Activated CD4-positive, alpha-beta T cell treated with anti-CD3 and anti-CD28 coated beads for 36 hours (primary cell): Measurements from ENCODE around the gene FHOD3. TPM values are rescaled to one million over a fixed set of nuclear protein-coding genes. Genes with fewer than 3 reads are reported as not detected.

ENCODE experiments used
- ATAC-seq: fragments of 200-7000 bp; cut with Tn5 transposase; one replicate; pipeline ENCODE4 v1.10.0; 2021; ENCODE audit warnings: mild to moderate bottlenecking, moderate library complexity
- CTCF ChIA-PET: fragments of 350-600 bp; sonication (Branson Sonifier 250); formaldehyde crosslinking; loops from one replicate; lab custom pipeline; 2021; ENCODE audit warnings: antibody characterized with exemption; lab: Charles Lee
- POLR2A ChIA-PET: fragments of 350-600 bp; sonication (Branson Sonifier 250); formaldehyde crosslinking; loops from one replicate; lab custom pipeline; 2021; ENCODE audit warnings: antibody characterized with exemption, inconsistent platforms; lab: Charles Lee
- DNase-seq: peaks from one replicate; pipeline ENCODE4 v3.0.0-alpha.2; 2020
- H3K27ac Mint-ChIP-seq: one replicate; pipeline ENCODE4 v1.8.0; 2021; ENCODE audit warnings: mixed read lengths
- H3K27me3 Mint-ChIP-seq: one replicate; pipeline ENCODE4 v1.8.0; 2021; ENCODE audit warnings: mixed read lengths
- H3K36me3 Mint-ChIP-seq: one replicate; pipeline ENCODE4 v1.8.0; 2021; ENCODE audit warnings: low read depth, mixed read lengths
- H3K4me1 Mint-ChIP-seq: one replicate; pipeline ENCODE4 v1.8.0; 2021; ENCODE audit warnings: mixed read lengths
- H3K4me3 Mint-ChIP-seq: one replicate; pipeline ENCODE4 v1.8.0; 2021; ENCODE audit warnings: mild to moderate bottlenecking, moderate library complexity, mixed read lengths
- H3K9me3 Mint-ChIP-seq: one replicate; pipeline ENCODE4 v1.8.0; 2021; ENCODE audit warnings: low read depth, mixed read lengths
- intact Hi-C, 2 experiments: fragments of 100-400 bp; cut with DNase I in 1 of 2; cut with micrococcal nuclease in 1 of 2; formaldehyde crosslinking; loops; one replicate each; pipeline versions ENCODE4 v1.14.2 to v1.15.1; 2022 to 2024; cut with DNase I, micrococcal nuclease
- total RNA-seq, 2 experiments: library from RNA; stranded (reverse); gene quantifications; one replicate each; pipeline ENCODE4 v1.2.3, GENCODE V29; 2021

The FHOD3 gene
- total RNA-seq, 2 experiments from 2014 or later = not detected

- Mint-ChIP-seq H3K27ac (no peak overlapping the region), H3K9me3 (no peaks in the 10 kb centered on the region), H3K4me3 (no peak overlapping the region), H3K27me3 (no peaks in the 10 kb centered on the region), H3K4me1 (no peaks in the 10 kb centered on the region), H3K36me3 (no peaks in the 10 kb centered on the region)
- CTCF ChIA-PET = interaction anchor here (0.6 kb wide), 1 partner anchor 213 kb away, joined by 3 read pairs; no protein-coding TSS in a partner anchor
- ATAC-seq (no peak), DNase-seq (no peak)
- POLR2A ChIA-PET = no interaction called here
- intact Hi-C loops = no loop called here
Measured at GRCh38 chr18:36629138-36629530, 331.6 kb downstream of the FHOD3 start.

GRCh38 chr18:36629836-36630235 lies 332.3 kb downstream of the FHOD3 start:
- no peaks in the 10 kb centered on the region for H3K9me3 Mint-ChIP-seq
- POLR2A ChIA-PET = no interaction called here
- H3K36me3 Mint-ChIP-seq = no peaks in the 10 kb centered on the region
- ATAC-seq (no peak), DNase-seq (no peak)
- intact Hi-C loops = loop anchor here in 1 of 2 experiments (10.0 kb wide), 1 partner anchor 85 kb away; no protein-coding TSS in a partner anchor
- H3K27me3 Mint-ChIP-seq = peaks cover under 1% of the 10 kb centered on the region
- CTCF ChIA-PET = no interaction called here
- H3K27ac Mint-ChIP-seq = no peak overlapping the region
- H3K4me3 Mint-ChIP-seq = no peak overlapping the region
- no peaks in the 10 kb centered on the region for H3K4me1 Mint-ChIP-seq

- intact Hi-C loops = loop anchor here in 1 of 2 experiments (10.0 kb wide), 1 partner anchor 84 kb away; no protein-coding TSS in a partner anchor
- ChIA-PET CTCF (interaction anchor here (1.6 kb wide), 1 partner anchor 17 kb away, joined by 3 read pairs; no protein-coding TSS in a partner anchor), POLR2A (no interaction called here)
- Mint-ChIP-seq H3K9me3 (no peaks in the 10 kb centered on the region), H3K27me3 (peaks cover 3% of the 10 kb centered on the region), H3K4me1 (no peaks in the 10 kb centered on the region), H3K4me3 (no peak overlapping the region), H3K27ac (no peak overlapping the region), H3K36me3 (no peaks in the 10 kb centered on the region)
- ATAC-seq (no peak), DNase-seq (no peak)
Measured at GRCh38 chr18:36630917-36631316, 333.4 kb downstream of the FHOD3 start.

GRCh38 chr18:36633961-36634412 lies 336.5 kb downstream of the FHOD3 start:
- DNase-seq (no peak), ATAC-seq (no peak)
- Mint-ChIP-seq H3K36me3 (no peaks in the 10 kb centered on the region), H3K27ac (no peak overlapping the region), H3K4me3 (no peak overlapping the region), H3K9me3 (no peaks in the 10 kb centered on the region), H3K27me3 (peaks cover 3% of the 10 kb centered on the region), H3K4me1 (no peaks in the 10 kb centered on the region)
- intact Hi-C loops = loop anchor here in 1 of 2 experiments (10.0 kb wide), 1 partner anchor 81 kb away; no protein-coding TSS in a partner anchor
- CTCF ChIA-PET = interaction anchor here (0.7 kb wide), 1 partner anchor 372 kb away, joined by 4 read pairs; no protein-coding TSS in a partner anchor
- POLR2A ChIA-PET = no interaction called here

- H3K4me3 Mint-ChIP-seq = no peak overlapping the region
- ATAC-seq = no peak
- peaks cover 3% of the 10 kb centered on the region for H3K27me3 Mint-ChIP-seq
- no peak for DNase-seq
- POLR2A ChIA-PET = no interaction called here
- no peaks in the 10 kb centered on the region for H3K9me3 Mint-ChIP-seq
- H3K4me1 Mint-ChIP-seq = no peaks in the 10 kb centered on the region
- intact Hi-C loops = loop anchor here in 1 of 2 experiments (10.0 kb wide), 1 partner anchor 80 kb away; no protein-coding TSS in a partner anchor
- CTCF ChIA-PET = no interaction called here
- no peaks in the 10 kb centered on the region for H3K36me3 Mint-ChIP-seq
- no peak overlapping the region for H3K27ac Mint-ChIP-seq
Measured at GRCh38 chr18:36634573-36635216, 337.2 kb downstream of the FHOD3 start.

GRCh38 chr18:36635414-36636096 lies 338.0 kb downstream of the FHOD3 start:
- CTCF ChIA-PET = no interaction called here
- no peaks in the 10 kb centered on the region for H3K9me3 Mint-ChIP-seq
- H3K27ac Mint-ChIP-seq = no peak overlapping the region
- no peaks in the 10 kb centered on the region for H3K4me1 Mint-ChIP-seq
- peaks cover 3% of the 10 kb centered on the region for H3K27me3 Mint-ChIP-seq
- no peak overlapping the region for H3K4me3 Mint-ChIP-seq
- ATAC-seq = no peak
- no peaks in the 10 kb centered on the region for H3K36me3 Mint-ChIP-seq
- intact Hi-C loops = loop anchor here in 1 of 2 experiments (10.0 kb wide), 1 partner anchor 79 kb away; no protein-coding TSS in a partner anchor
- POLR2A ChIA-PET = no interaction called here
- DNase-seq = no peak

GRCh38 chr18:36636237-36636817 lies 338.8 kb downstream of the FHOD3 start:
- Mint-ChIP-seq H3K27ac (no peak overlapping the region), H3K4me1 (no peaks in the 10 kb centered on the region), H3K9me3 (no peaks in the 10 kb centered on the region), H3K36me3 (no peaks in the 10 kb centered on the region), H3K27me3 (peaks cover 3% of the 10 kb centered on the region), H3K4me3 (no peak overlapping the region)
- POLR2A ChIA-PET = no interaction called here
- ATAC-seq (no peak), DNase-seq (no peak)
- CTCF ChIA-PET = no interaction called here
- intact Hi-C loops = loop anchor here in 1 of 2 experiments (10.0 kb wide), 1 partner anchor 78 kb away; no protein-coding TSS in a partner anchor

- H3K27me3 Mint-ChIP-seq = peaks cover 3% of the 10 kb centered on the region
Measured at GRCh38 chr18:36638224-36638623, 340.7 kb downstream of the FHOD3 start.

GRCh38 chr18:36640021-36640952 lies 342.8 kb downstream of the FHOD3 start:
- Mint-ChIP-seq H3K4me3 (no peak overlapping the region), H3K4me1 (no peaks in the 10 kb centered on the region), H3K27me3 (no peaks in the 10 kb centered on the region), H3K27ac (no peak overlapping the region), H3K36me3 (no peaks in the 10 kb centered on the region), H3K9me3 (no peaks in the 10 kb centered on the region)
- no peak for ATAC-seq
- POLR2A ChIA-PET = no interaction called here
- CTCF ChIA-PET = no interaction called here
- no peak for DNase-seq
- intact Hi-C loops = no loop called here

More at GRCh38 chr18:36638224-36638623, 340.7 kb downstream of the FHOD3 start:
- H3K9me3 Mint-ChIP-seq = no peaks in the 10 kb centered on the region
- no peaks in the 10 kb centered on the region for H3K4me1 Mint-ChIP-seq
- POLR2A ChIA-PET = no interaction called here
- no peak for ATAC-seq
- H3K36me3 Mint-ChIP-seq = no peaks in the 10 kb centered on the region
- H3K4me3 Mint-ChIP-seq = no peak overlapping the region
- no peak for DNase-seq
- H3K27ac Mint-ChIP-seq = no peak overlapping the region
- intact Hi-C loops = loop anchor here in 1 of 2 experiments (10.0 kb wide), 1 partner anchor 77 kb away; no protein-coding TSS in a partner anchor
- CTCF ChIA-PET = no interaction called here

- no peaks in the 10 kb centered on the region for H3K4me1 Mint-ChIP-seq
- H3K27ac Mint-ChIP-seq = no peak overlapping the region
- H3K36me3 Mint-ChIP-seq = no peaks in the 10 kb centered on the region
- DNase-seq = no peak
- no peaks in the 10 kb centered on the region for H3K9me3 Mint-ChIP-seq
- CTCF ChIA-PET = no interaction called here
- H3K4me3 Mint-ChIP-seq = no peak overlapping the region
- ATAC-seq = no peak
- POLR2A ChIA-PET = no interaction called here
- peaks cover 5% of the 10 kb centered on the region for H3K27me3 Mint-ChIP-seq
- intact Hi-C loops = no loop called here
Measured at GRCh38 chr18:36643061-36643460, 345.5 kb downstream of the FHOD3 start.

- CTCF ChIA-PET = no interaction called here
- ATAC-seq = no peak
- no peaks in the 10 kb centered on the region for H3K36me3 Mint-ChIP-seq
Measured at GRCh38 chr18:36648803-36649202, 351.3 kb downstream of the FHOD3 start.

More at GRCh38 chr18:36648803-36649202, 351.3 kb downstream of the FHOD3 start:
- POLR2A ChIA-PET = no interaction called here
- Mint-ChIP-seq H3K27me3 (peaks cover 14% of the 10 kb centered on the region), H3K27ac (no peak overlapping the region), H3K9me3 (no peaks in the 10 kb centered on the region), H3K4me1 (no peaks in the 10 kb centered on the region), H3K4me3 (no peak overlapping the region)
- no peak for DNase-seq
- intact Hi-C loops = no loop called here
